ENCODE data around the gene GSX1.

DNA sequence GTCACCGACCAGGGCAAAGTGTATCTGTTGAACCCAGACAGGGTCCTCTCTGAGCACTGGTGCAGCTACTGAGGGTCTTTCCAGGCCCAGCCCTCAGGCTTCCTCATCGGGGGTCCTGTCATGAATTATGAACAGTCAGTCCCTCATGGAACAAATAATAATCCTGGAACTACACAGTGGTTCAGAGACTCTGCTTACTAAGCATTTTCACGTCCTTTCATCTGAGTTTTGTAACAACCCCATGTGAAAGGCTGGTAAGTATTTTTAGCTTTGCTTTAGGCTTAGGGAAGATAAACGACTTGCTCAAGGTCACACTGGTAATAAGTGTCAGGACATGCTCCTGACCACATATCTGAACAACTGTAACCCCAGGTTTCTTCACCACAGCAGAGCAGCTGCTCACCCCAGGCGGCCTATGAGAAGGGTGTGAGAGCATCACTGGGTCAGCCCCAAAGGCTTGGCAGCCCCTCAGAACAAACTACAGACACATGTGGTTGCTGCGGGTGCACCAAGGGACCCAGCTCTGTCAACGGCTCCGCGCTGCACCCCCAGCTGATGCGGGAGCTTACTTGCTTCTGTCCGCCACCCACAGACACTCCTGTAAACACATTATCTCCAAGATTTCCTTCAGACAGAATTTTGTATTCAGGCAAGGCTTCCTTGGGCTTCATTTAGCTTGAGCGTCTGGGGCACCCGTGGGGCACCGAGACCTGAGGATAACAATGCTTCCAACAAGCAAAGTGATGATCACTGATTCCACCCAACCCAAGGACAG is 19.4 kb upstream of the GSX1 start:
- no peak for TF ChIP-seq CTCF (IDR thresholded peaks at IDR 0.05)
- no peak for TF ChIP-seq POLR2AphosphoS5 (IDR thresholded peaks at IDR 0.05)
